K562 (cell line): ENCODE data around the gene POLL. TPM values are rescaled to one million over a fixed set of nuclear protein-coding genes. Genes with fewer than 3 reads are reported as not detected.

Experiments used
- CTCF ChIP-seq, 3 experiments: IDR thresholded peaks in 2 of 3; conservative IDR thresholded peaks in 1 of 3; 2 replicates each; pipeline ENCODE4 v1.5.1; 2011 to 2012; ENCODE audit warnings: low read length in 3 of 3, mild to moderate bottlenecking in 3 of 3, control low read depth in 2 of 3, improper control_type of control experiment in 1 of 3, inconsistent platforms in 1 of 3, low read depth in 1 of 3, mixed read lengths in 1 of 3, moderate library complexity in 1 of 3; ENCODE audit not compliant: insufficient read depth in 2 of 3
- DEAF1 ChIP-seq: fragments of 450-650 bp; formaldehyde crosslinking; IDR thresholded peaks from 2 replicates; pipeline ENCODE4 v1.4.0; 2020; ENCODE audit warnings: mild to moderate bottlenecking, moderate library complexity
- EGR1 ChIP-seq: fragments of 450-650 bp; conservative IDR thresholded peaks from 2 replicates; pipeline ENCODE4 v1.6.1; 2017; ENCODE audit warnings: mild to moderate bottlenecking
- EP400 ChIP-seq: fragments of 450-650 bp; IDR thresholded peaks from 2 replicates; pipeline ENCODE4 v1.6.1; 2017; ENCODE audit warnings: antibody characterized with exemption, mild to moderate bottlenecking, moderate library complexity
- HDAC1 ChIP-seq, 2 experiments: fragments of 450-650 bp; IDR thresholded peaks; 2 replicates each; pipeline ENCODE4 v1.6.1; 2016 to 2017; ENCODE audit warnings: inconsistent platforms in 1 of 2, mild to moderate bottlenecking in 1 of 2, moderate library complexity in 1 of 2
- HDAC6 ChIP-seq: IDR thresholded peaks from 2 replicates; pipeline ENCODE4 v1.6.1; 2012; ENCODE audit warnings: low read depth, mild to moderate bottlenecking, control low read depth, inconsistent platforms, low read length, moderate library complexity
- POLR2G ChIP-seq: fragments of 200-400 bp; formaldehyde crosslinking; IDR thresholded peaks from 2 replicates; pipeline ENCODE4 v1.6.1; 2017; ENCODE audit warnings: low read depth, mild to moderate bottlenecking, antibody characterized with exemption, low read length, moderate library complexity
- REST ChIP-seq, 2 experiments: fragments of 450-650 bp; formaldehyde crosslinking in 1 of 2; IDR thresholded peaks; 2 replicates each; pipeline versions ENCODE4 v1.4.0 to v1.6.1; 2014 to 2020; ENCODE audit warnings: mild to moderate bottlenecking in 2 of 2, borderline replicate concordance in 1 of 2, low read depth in 1 of 2
- SAFB ChIP-seq: fragments of 200-400 bp; formaldehyde crosslinking; IDR thresholded peaks from 2 replicates; pipeline ENCODE4 v1.6.1; 2017; ENCODE audit warnings: low read depth, low read length, borderline replicate concordance
- SMARCA5 ChIP-seq: fragments of 450-650 bp; IDR thresholded peaks from 2 replicates; pipeline ENCODE4 v1.6.1; 2016
- THRB ChIP-seq: fragments of 450-650 bp; formaldehyde crosslinking; conservative IDR thresholded peaks from 2 replicates; pipeline ENCODE4 v1.4.0; 2022; ENCODE audit warnings: mild to moderate bottlenecking, missing genetic modification characterization
- ZC3H4 ChIP-seq: sonication (generic); formaldehyde crosslinking; IDR thresholded peaks from 2 replicates; pipeline ENCODE4 v1.9.0; 2021; ENCODE audit warnings: missing genetic modification reagents, borderline replicate concordance
- ZNF263 ChIP-seq: sonication (generic); formaldehyde crosslinking; IDR thresholded peaks from 2 replicates; pipeline ENCODE4 v1.8.0; 2022; ENCODE audit warnings: mild to moderate bottlenecking, missing genetic modification reagents, borderline replicate concordance
- polyA plus RNA-seq, 8 experiments: library from polyadenylated mRNA; depleted of rRNA in 4 of 8; stranded (reverse) in 5 of 8; unstranded in 3 of 8; fragments of >200 nt; fragmentation: Nextera tagmentation in 2 of 8; fragmentation: Illumina TruSeq in 1 of 8; extraction: Ambion mirVana in 2 of 8; extraction: Trizol in 1 of 8; gene quantifications; 2 replicates each; pipeline versions ENCODE4 v1.2.1 to v1.2.3, GENCODE V29; 2011 to 2014; ENCODE audit warnings: inconsistent platforms in 1 of 8, missing spikeins in 1 of 8
- total RNA-seq, 7 experiments: library from RNA; depleted of rRNA in 6 of 7; stranded (reverse); fragments of >200 nt in 6 of 7; fragmentation: Illumina TruSeq in 2 of 7; extraction: Trizol in 2 of 7; gene quantifications; 2 replicates each; pipeline versions ENCODE4 v1.2.1 to v1.2.3, GENCODE V29; 2011 to 2021; ENCODE audit warnings: low replicate concordance in 1 of 7

POLL gene
- total and polyA plus RNA-seq, 9 of the 15 experiments (the other 6 are each of a cell fraction or from before 2014, with no cell fraction given) = 1.2 to 18.7 (median 10.9) TPM

DNA sequence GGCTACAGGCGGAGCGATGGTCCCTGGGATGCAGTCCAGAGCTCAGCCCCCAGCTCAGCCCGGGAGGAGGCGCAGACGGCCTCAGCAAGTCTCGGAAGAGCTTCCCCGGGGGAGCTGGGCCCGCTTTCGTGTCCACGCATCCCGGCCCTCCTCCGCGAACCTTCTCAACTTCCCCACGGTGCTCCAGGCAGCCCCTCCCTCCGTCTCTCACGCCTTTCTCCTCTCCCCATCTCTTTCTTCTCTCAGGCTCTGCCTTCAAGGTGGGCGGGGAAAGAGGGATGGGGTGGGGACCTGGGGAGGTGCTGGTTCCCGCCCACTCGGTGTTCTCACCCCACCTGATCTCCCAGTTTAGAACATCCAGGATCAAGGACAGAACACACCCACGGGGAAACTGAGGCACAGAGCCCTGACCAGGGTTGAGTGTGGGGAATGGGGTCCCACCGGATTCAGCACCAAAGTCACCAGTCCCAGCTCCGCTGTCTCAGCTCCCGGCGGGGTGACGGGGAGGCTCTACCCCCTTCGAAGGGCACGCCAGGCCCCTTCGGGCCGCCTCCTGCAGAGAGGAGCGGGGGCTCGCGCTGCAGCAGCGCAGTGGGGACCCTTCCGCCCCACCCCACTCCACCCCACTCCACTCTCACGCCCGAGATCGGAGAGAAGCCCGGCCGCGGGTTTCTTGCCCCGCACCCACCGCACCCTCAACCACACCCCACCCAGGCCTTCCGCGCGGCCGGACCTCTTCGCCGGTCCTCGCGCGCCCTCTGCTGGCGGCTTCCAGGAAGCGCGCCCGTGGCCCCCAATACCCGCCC lies 18.2 kb downstream of the POLL start (continued):
- peak; percentile 50; the same call in 1 of the 2 replicates for TF ChIP-seq DEAF1
- no peak for TF ChIP-seq SMARCA5
- peak in 1 of 2 experiments; percentile 28; a peak in 1 of 4 replicates for TF ChIP-seq HDAC1 (IDR thresholded peaks at IDR 0.05)
- TF ChIP-seq ZC3H4 (CRISPR knock-in tag) = no peak
- TF ChIP-seq EGR1 = 0 out of 2 replicates have a peak, but pooled peaks have one; percentile 17
- TF ChIP-seq SAFB = 0 out of 2 replicates have a peak, but pooled peaks have one; percentile 50
- TF ChIP-seq HDAC6 = no peak
- peak; percentile 54; the same call in 1 of the 2 replicates for TF ChIP-seq ZNF263 (CRISPR knock-in tag)
- TF ChIP-seq CTCF (IDR thresholded peaks at IDR 0.05 in 2 of 3, conservative IDR thresholded peaks at IDR 0.05 in 1 of 3; ENCODE audit: insufficient read depth in 2 of 3, low read depth in 1 of 3, low read length in 3 of 3) = peak; percentile 34 to 78 (median 60); a peak in 5 of 6 replicates
- no peak for TF ChIP-seq THRB (CRISPR knock-in tag)
- TF ChIP-seq EP400 = peak; percentile 11; the same call in 1 of the 2 replicates
- TF ChIP-seq POLR2G = peak; percentile 55
- peak; percentile 51; the same call in 1 of the 2 replicates for TF ChIP-seq REST (IDR thresholded peaks at IDR 0.05; ENCODE audit: borderline replicate concordance)
- no peak for TF ChIP-seq REST (CRISPR knock-in tag; IDR thresholded peaks at IDR 0.05; ENCODE audit: low read depth)
